ENCODE results near the gene MYO3A. TPM values are rescaled to one million over a fixed set of nuclear protein-coding genes. Genes with fewer than 3 reads are reported as not detected.

The MYO3A gene
- total RNA-seq, 4 donors from 2014 or later, result 0.58 to 3.4 TPM; not detected in 2

DNA sequence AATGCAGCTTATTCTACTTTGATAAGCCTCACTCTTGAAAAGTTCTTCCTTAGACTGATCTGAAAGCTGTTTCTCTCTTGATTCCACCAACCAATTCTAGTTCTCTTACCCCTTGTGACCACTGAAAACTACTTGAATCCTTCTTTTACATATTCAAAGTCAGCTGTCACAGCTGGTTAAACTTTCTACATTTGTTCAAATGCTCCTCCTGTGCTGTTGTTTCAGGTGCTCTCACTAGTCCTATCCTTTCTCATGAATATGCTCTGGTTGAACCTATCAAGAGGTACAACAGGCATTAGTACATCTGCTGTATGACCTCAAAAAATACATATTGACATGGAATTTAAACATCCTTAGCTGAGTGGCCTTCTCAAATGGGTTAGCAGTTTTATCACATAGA lies 91.5 kb downstream of the MYO3A start:
- intact Hi-C loops (cut with DNase I; ENCODE audit: low total_unique reads), result no loop called here
- Histone ChIP-seq H3K27ac (no peak overlapping the region), H3K27me3 (no peaks in the 10 kb centered on the region), H3K9me3 (no peaks in the 10 kb centered on the region), H3K4me1 (no peaks in the 10 kb centered on the region), H3K36me3 (no peaks in the 10 kb centered on the region), H3K4me3 (no peak overlapping the region)
- no peak for DNase-seq
- TF ChIP-seq CTCF (IDR thresholded peaks at IDR 0.05) (no peak), POLR2A (IDR thresholded peaks at IDR 0.05) (no peak)

DNA sequence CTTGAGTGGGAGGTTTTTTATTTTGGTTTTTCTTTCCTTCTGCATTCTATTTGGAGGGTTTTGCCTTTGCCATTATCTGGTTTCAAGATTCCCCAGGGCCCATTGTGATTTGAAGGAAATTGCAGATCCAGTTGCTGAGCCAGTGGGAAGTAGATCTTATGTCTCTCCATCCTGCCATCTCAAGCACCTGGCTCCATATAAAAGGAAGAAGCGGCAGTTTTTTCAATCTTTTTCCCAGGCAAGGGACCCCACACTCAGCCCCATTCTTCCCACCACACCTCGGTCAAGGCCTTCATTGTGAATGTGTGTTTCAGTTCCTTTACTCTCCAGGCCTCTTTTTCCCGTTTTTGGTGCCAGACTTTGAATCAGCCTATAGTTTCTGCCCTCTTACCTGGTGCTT lies 95.8 kb downstream of the MYO3A start:
- no peaks in the 10 kb centered on the region for H3K4me1 ChIP-seq
- no peaks in the 10 kb centered on the region for H3K36me3 ChIP-seq
- intact Hi-C loops (cut with DNase I; ENCODE audit: low total_unique reads), result no loop called here
- H3K4me3 ChIP-seq, result no peak overlapping the region
- no peak overlapping the region for H3K27ac ChIP-seq
- no peaks in the 10 kb centered on the region for H3K27me3 ChIP-seq
- H3K9me3 ChIP-seq, result no peaks in the 10 kb centered on the region
- no peak for DNase-seq
- TF ChIP-seq CTCF (IDR thresholded peaks at IDR 0.05) (no peak), POLR2A (IDR thresholded peaks at IDR 0.05) (no peak)

- H3K27ac ChIP-seq, result no peak overlapping the region
- TF ChIP-seq POLR2A (IDR thresholded peaks at IDR 0.05), result no peak
- no peak for TF ChIP-seq CTCF (IDR thresholded peaks at IDR 0.05)
- DNase-seq, result no peak
- H3K4me1 ChIP-seq, result no peaks in the 10 kb centered on the region
- no peaks in the 10 kb centered on the region for H3K27me3 ChIP-seq
- no peaks in the 10 kb centered on the region for H3K9me3 ChIP-seq
- H3K36me3 ChIP-seq, result no peaks in the 10 kb centered on the region
- no peak overlapping the region for H3K4me3 ChIP-seq
- intact Hi-C loops (cut with DNase I; ENCODE audit: low total_unique reads), result no loop called here
These were observed 97.3 kb downstream of the MYO3A start for GRCh38 chr10:26031300-26031699.

GRCh38 chr10:26043469-26043868 lies 109.4 kb downstream of the MYO3A start:
- intact Hi-C loops (cut with DNase I; ENCODE audit: low total_unique reads), result no loop called here
- DNase-seq, result no peak
- Histone ChIP-seq H3K27ac (no peak overlapping the region), H3K36me3 (no peaks in the 10 kb centered on the region), H3K4me3 (no peak overlapping the region), H3K27me3 (no peaks in the 10 kb centered on the region), H3K4me1 (no peaks in the 10 kb centered on the region), H3K9me3 (no peaks in the 10 kb centered on the region)
- TF ChIP-seq POLR2A (IDR thresholded peaks at IDR 0.05), result no peak
- TF ChIP-seq CTCF (IDR thresholded peaks at IDR 0.05), result no peak

DNA sequence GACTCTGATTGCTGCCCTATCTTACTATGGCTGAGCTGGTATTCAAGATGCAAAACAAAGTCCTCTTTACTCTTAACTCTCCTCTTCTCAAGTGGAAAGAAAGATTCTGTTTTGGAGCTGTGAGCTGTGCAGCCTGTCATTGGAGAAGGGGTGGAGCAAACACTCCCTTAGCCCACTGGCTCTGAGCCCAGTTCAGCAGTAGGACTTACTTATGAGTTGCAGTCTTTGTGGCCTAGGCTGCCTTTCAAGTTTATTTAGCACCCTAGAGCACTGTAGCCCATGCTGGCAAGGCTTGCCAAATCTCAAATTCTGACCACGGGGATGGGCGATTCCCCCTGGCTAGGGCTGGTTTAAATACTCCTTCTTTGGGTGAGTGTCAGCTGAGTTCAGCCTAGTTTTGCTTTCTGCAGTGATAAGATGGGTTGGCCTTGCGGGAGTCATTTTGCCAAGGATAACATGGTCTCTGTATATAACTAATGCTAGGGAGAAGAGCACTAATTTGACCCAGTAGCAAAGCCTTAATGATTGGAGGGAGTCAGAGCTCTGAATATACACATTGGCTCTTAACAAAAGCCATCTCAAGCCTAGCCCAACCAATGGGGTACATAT lies 110.2 kb downstream of the MYO3A start:
- TF ChIP-seq POLR2A (IDR thresholded peaks at IDR 0.05), result no peak
- TF ChIP-seq CTCF (IDR thresholded peaks at IDR 0.05), result no peak
- Histone ChIP-seq H3K9me3 (no peaks in the 10 kb centered on the region), H3K27me3 (no peaks in the 10 kb centered on the region), H3K4me1 (no peaks in the 10 kb centered on the region), H3K36me3 (no peaks in the 10 kb centered on the region), H3K27ac (no peak overlapping the region), H3K4me3 (no peak overlapping the region)
- DNase-seq, result no peak
- intact Hi-C loops (cut with DNase I; ENCODE audit: low total_unique reads), result no loop called here

All from uterus (tissue), 4 donors.